PC-9 (cell line): ENCODE measurements around the gene ZNF280A. TPM values are rescaled to one million over a fixed set of nuclear protein-coding genes. Genes with fewer than 3 reads are reported as not detected.

Experiments
- BruUV-seq: library from RNA; stranded (reverse); fragments of 400-500 nt; replicated peaks from 2 replicates; lab custom pipeline; 2021; lab: Mats Ljungman, UMichigan
- CTCF ChIA-PET: fragments of 300-600 bp; sonication (Branson Sonifier 250); formaldehyde crosslinking; loops from one replicate; lab custom pipeline; 2022; ENCODE audit warnings: antibody characterized with exemption; lab: Charles Lee
- POLR2A ChIA-PET: fragments of 300-600 bp; sonication (Branson Sonifier 250); formaldehyde crosslinking; loops from one replicate; lab custom pipeline; 2022; ENCODE audit warnings: antibody characterized with exemption; ENCODE audit not compliant: unreplicated experiment; lab: Charles Lee
- DNase-seq, 2 experiments: peaks; one replicate each; pipeline versions ENCODE4 v3.0.0 to v3.0.0-alpha.2; 2015 to 2022; ENCODE audit warnings: mixed read lengths in 1 of 2
- H2AFZ ChIP-seq: fragments of 200-600 bp; sonication (generic); 2 replicates; pipeline ENCODE4 v1.8.1; 2017; ENCODE audit warnings: antibody characterized with exemption
- H3F3A ChIP-seq: fragments of 200-600 bp; sonication (generic); 2 replicates; pipeline ENCODE4 v1.8.1; 2017; ENCODE audit warnings: antibody characterized with exemption, mild to moderate bottlenecking, low read depth; ENCODE audit not compliant: insufficient read depth
- H3K27ac ChIP-seq: fragments of 200-600 bp; sonication (generic); 2 replicates; pipeline ENCODE4 v1.6.1; 2016; ENCODE audit warnings: mixed run types
- H3K27me3 ChIP-seq: fragments of 200-600 bp; sonication (generic); 2 replicates; pipeline ENCODE4 v1.6.1; 2016; ENCODE audit warnings: low read depth, mixed run types; ENCODE audit not compliant: insufficient read depth
- H3K36me3 ChIP-seq: fragments of 200-600 bp; sonication (generic); 2 replicates; pipeline ENCODE4 v1.6.1; 2016; ENCODE audit warnings: low read depth, mixed run types
- H3K4me1 ChIP-seq: fragments of 200-600 bp; sonication (generic); replicated peaks from 2 replicates; pipeline ENCODE4 v1.6.1; 2016; ENCODE audit warnings: mixed run types; ENCODE audit not compliant: insufficient read depth
- H3K4me2 ChIP-seq: fragments of 200-600 bp; sonication (generic); 2 replicates; pipeline ENCODE4 v1.6.1; 2017; ENCODE audit warnings: mixed run types
- H3K4me3 ChIP-seq: fragments of 200-600 bp; sonication (generic); 2 replicates; pipeline ENCODE4 v1.6.1; 2016; ENCODE audit warnings: mixed run types
- H3K79me2 ChIP-seq: fragments of 200-600 bp; sonication (generic); 2 replicates; pipeline ENCODE4 v1.6.1; 2017; ENCODE audit warnings: low read depth, mixed run types
- H3K9me2 ChIP-seq: fragments of 200-600 bp; sonication (generic); 2 replicates; pipeline ENCODE4 v1.8.1; 2017; ENCODE audit warnings: mild to moderate bottlenecking; ENCODE audit not compliant: insufficient read depth
- H3K9me3 ChIP-seq: fragments of 200-600 bp; sonication (generic); 2 replicates; pipeline ENCODE4 v1.8.1; 2016; ENCODE audit warnings: low read depth; ENCODE audit not compliant: insufficient read depth
- H4K20me1 ChIP-seq: fragments of 200-600 bp; sonication (generic); 2 replicates; pipeline ENCODE4 v1.8.1; 2017; ENCODE audit not compliant: insufficient read depth
- EZH2 ChIP-seq: fragments of 200-600 bp; sonication (generic); IDR thresholded peaks from 2 replicates; pipeline ENCODE4 v1.8.0; 2017; ENCODE audit warnings: antibody characterized with exemption, low read depth
- intact Hi-C: fragments of 100-400 bp; cut with micrococcal nuclease; formaldehyde crosslinking; loops from one replicate; pipeline ENCODE4 v1.10.0; 2022; ENCODE audit not compliant: unreplicated experiment
- total RNA-seq: library from RNA; stranded (reverse); gene quantifications from 2 replicates; pipeline ENCODE4 v1.2.3, GENCODE V29; 2021
- TF ChIP-seq, protein P1 (sequence below): fragments of 200-600 bp; sonication (generic); conservative IDR thresholded peaks from 2 replicates; pipeline ENCODE4 v1.6.1; 2017; ENCODE audit warnings: mixed run types, antibody characterized with exemption, mild to moderate bottlenecking, moderate library complexity

The ZNF280A gene
- total RNA-seq, 1 experiment from 2014 or later, result not detected

- H2AFZ ChIP-seq, result no peak within 1 kb of the TSS
- POLR2A ChIA-PET, result no interaction called here
- CTCF ChIA-PET, result interaction anchor here (0.7 kb wide), 1 partner anchor 184 kb away, joined by 5 read pairs; no protein-coding TSS in a partner anchor
These were observed 39.0 kb upstream of the ZNF280A start, which contains the start of gene PRAME for GRCh38 chr22:22558972-22559603. Gene PRAME, minus strand, starts transcription at chr22:22559265. Its CDS starts 2,433 bp downstream, at chr22:22556832.

DNA sequence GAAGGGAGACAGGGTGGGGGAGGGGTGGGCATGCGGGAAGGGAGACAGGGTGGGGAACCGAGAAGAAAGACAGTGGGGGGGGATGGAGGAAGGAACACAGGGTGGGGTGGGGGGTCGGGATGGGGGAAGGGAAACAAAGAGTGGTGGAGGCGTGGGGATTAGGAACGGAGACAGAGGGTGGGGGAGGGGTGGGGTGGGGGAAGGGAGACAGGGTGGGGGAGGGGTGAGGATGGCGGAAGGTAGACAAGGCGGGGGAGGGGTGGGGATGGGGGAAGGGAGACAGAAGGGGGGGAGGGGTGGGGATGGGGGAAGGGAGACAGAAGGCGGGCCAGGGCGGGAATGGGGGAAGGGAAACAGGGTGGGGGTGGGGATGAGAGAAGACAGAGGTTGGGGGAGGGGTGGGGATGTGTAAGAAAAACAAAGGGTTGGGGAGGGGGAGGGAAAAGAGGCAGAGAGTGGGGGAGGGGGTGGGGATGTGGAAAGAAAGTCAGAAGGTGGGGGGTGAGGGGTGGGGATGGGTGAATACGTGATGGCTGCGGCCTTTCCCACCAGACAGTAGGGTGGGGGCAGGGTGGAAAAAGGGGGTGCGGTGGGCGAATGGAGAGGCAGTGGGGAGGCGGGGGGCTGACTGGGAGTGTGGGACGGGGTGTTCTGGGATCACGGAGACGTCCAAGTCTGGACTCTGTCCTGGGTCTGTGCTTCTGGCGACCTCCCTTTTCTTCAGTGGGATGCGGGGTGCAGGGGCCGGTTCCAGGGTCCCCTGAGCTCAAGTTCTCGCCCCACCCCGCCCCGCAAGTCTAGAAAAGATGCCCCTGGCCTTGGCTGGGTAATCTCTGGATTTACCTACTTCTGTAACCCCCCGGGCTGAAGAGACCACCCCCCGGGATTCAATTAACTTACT, 38.3 kb upstream of the ZNF280A start:
- intact Hi-C loops, result no loop called here
- H2AFZ ChIP-seq, result no peak overlapping the region
- no peaks in the 10 kb centered on the region for H3K4me1 ChIP-seq
- no peak overlapping the region for H3K4me3 ChIP-seq
- DNase-seq, result no peak
- BruUV-seq, result no TSS peak
- H3K27ac ChIP-seq, result no peak overlapping the region
- H4K20me1 ChIP-seq, result no peaks in the 10 kb centered on the region
- H3K9me3 ChIP-seq, result no peaks in the 10 kb centered on the region
- no peaks in the 10 kb centered on the region for H3K79me2 ChIP-seq
- no peak for TF ChIP-seq EZH2
- TF ChIP-seq, protein P1, sequence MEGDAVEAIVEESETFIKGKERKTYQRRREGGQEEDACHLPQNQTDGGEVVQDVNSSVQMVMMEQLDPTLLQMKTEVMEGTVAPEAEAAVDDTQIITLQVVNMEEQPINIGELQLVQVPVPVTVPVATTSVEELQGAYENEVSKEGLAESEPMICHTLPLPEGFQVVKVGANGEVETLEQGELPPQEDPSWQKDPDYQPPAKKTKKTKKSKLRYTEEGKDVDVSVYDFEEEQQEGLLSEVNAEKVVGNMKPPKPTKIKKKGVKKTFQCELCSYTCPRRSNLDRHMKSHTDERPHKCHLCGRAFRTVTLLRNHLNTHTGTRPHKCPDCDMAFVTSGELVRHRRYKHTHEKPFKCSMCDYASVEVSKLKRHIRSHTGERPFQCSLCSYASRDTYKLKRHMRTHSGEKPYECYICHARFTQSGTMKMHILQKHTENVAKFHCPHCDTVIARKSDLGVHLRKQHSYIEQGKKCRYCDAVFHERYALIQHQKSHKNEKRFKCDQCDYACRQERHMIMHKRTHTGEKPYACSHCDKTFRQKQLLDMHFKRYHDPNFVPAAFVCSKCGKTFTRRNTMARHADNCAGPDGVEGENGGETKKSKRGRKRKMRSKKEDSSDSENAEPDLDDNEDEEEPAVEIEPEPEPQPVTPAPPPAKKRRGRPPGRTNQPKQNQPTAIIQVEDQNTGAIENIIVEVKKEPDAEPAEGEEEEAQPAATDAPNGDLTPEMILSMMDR, result no peak
- no peaks in the 10 kb centered on the region for H3K36me3 ChIP-seq
- no peaks in the 10 kb centered on the region for H3F3A ChIP-seq
- ChIA-PET POLR2A (no interaction called here), CTCF (no interaction called here)
- no peaks in the 10 kb centered on the region for H3K9me2 ChIP-seq
- no peak overlapping the region for H3K4me2 ChIP-seq
- H3K27me3 ChIP-seq, result no peaks in the 10 kb centered on the region

More at GRCh38 chr22:22558972-22559603, 39.0 kb upstream of the ZNF280A start, which contains the start of gene PRAME:
- Histone ChIP-seq H3K9me3 (no peaks in the 10 kb centered on the region), H3K4me1 (no peaks in the 10 kb centered on the region), H3F3A (no peaks in the 10 kb centered on the region), H3K27me3 (no peaks in the 10 kb centered on the region), H4K20me1 (no peaks in the 10 kb centered on the region), H3K36me3 (no peaks in the 10 kb centered on the region), H3K4me2 (no peak within 1 kb of the TSS), H3K79me2 (no peaks in the 10 kb centered on the region), H3K27ac (no peak within 1 kb of the TSS), H3K9me2 (no peaks in the 10 kb centered on the region), H3K4me3 (no peak within 1 kb of the TSS)
- no TSS peak for BruUV-seq
- peak in 1 of 2 experiments; percentile 15 for DNase-seq
- TF ChIP-seq, protein P1, result peak; percentile 60
- no peak for TF ChIP-seq EZH2
- intact Hi-C loops, result no loop called here

GRCh38 chr22:22556995-22557925, 37.2 kb upstream of the ZNF280A start:
- intact Hi-C loops, result no loop called here
- no peaks in the 10 kb centered on the region for H3K79me2 ChIP-seq
- H3K4me2 ChIP-seq, result no peak overlapping the region
- no peak for DNase-seq
- BruUV-seq, result no TSS peak
- POLR2A ChIA-PET, result no interaction called here
- H4K20me1 ChIP-seq, result no peaks in the 10 kb centered on the region
- no peaks in the 10 kb centered on the region for H3K9me3 ChIP-seq
- H3K27ac ChIP-seq, result no peak overlapping the region
- CTCF ChIA-PET, result no interaction called here
- H3K4me1 ChIP-seq, result no peaks in the 10 kb centered on the region
- H3K36me3 ChIP-seq, result no peaks in the 10 kb centered on the region
- no peak overlapping the region for H2AFZ ChIP-seq
- no peaks in the 10 kb centered on the region for H3K9me2 ChIP-seq
- no peaks in the 10 kb centered on the region for H3F3A ChIP-seq
- no peak overlapping the region for H3K4me3 ChIP-seq
- H3K27me3 ChIP-seq, result no peaks in the 10 kb centered on the region
- TF ChIP-seq, protein P1, result no peak
- TF ChIP-seq EZH2, result no peak
